Measurements from ENCODE around the gene SHMT2. TPM values are rescaled to one million over a fixed set of nuclear protein-coding genes. Genes with fewer than 3 reads are reported as not detected.

The SHMT2 gene
- total RNA-seq, 4 donors from 2014 or later: 62.4 to 71.8 (median 67.4) TPM

- 57 to 70% methylated on average over 2 of the region's 2 CpGs for WGBS, 2 donors
- no peak overlapping the region for H3K4me3 ChIP-seq (ENCODE audit: low read depth, poor library complexity, severe bottlenecking)
- TF ChIP-seq, protein P1, sequence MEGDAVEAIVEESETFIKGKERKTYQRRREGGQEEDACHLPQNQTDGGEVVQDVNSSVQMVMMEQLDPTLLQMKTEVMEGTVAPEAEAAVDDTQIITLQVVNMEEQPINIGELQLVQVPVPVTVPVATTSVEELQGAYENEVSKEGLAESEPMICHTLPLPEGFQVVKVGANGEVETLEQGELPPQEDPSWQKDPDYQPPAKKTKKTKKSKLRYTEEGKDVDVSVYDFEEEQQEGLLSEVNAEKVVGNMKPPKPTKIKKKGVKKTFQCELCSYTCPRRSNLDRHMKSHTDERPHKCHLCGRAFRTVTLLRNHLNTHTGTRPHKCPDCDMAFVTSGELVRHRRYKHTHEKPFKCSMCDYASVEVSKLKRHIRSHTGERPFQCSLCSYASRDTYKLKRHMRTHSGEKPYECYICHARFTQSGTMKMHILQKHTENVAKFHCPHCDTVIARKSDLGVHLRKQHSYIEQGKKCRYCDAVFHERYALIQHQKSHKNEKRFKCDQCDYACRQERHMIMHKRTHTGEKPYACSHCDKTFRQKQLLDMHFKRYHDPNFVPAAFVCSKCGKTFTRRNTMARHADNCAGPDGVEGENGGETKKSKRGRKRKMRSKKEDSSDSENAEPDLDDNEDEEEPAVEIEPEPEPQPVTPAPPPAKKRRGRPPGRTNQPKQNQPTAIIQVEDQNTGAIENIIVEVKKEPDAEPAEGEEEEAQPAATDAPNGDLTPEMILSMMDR (IDR thresholded peaks at IDR 0.05): no peak
- TF ChIP-seq POLR2A (IDR thresholded peaks at IDR 0.05): no peak
- no peak for DNase-seq (ENCODE audit: low spot score in 2 of 2)
- intact Hi-C loops (cut with DNase I; ENCODE audit: low total_unique reads): loop anchor here (5.0 kb wide), 1 partner anchor 191 kb away; no protein-coding TSS in a partner anchor
Observed at GRCh38 chr12:57261428-57261865, 31.9 kb downstream of the SHMT2 start.

DNA sequence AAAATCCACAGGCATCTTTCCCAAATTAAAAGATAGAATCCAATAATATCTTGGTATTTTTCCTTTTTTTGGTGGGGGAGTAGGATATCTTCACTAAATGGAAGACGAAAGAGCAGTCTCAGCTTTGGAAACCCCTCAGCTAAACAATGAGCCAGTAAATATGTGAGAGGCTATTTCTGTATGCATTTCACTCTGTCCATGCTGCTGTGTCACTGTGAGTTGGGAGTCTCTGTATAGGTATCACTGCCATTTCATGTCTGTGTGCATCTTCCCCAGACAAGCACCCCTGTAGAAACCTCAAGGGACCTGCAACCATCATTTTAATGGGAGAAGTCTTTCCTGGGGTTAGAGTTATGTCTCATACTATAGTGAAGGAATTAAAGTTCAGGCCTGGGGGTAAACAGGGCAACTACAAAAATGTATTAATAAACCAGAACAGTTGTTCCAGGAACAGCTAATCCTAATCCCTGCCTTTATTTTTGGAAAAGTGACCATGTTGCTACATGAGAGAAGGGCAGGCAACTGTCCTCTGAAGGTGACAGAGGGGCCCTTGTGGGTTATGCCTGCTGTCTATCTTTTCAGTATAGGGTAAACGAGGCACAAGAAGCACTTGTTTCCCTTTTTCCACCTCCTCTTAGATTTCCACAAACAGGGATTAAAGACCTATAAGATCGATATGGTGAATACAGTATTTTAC, 32.8 kb downstream of the SHMT2 start:
- intact Hi-C loops (cut with DNase I; ENCODE audit: low total_unique reads): loop anchor here (5.0 kb wide), 1 partner anchor 190 kb away; no protein-coding TSS in a partner anchor
- no peak for DNase-seq (ENCODE audit: low spot score in 2 of 2)
- H3K4me3 ChIP-seq (ENCODE audit: low read depth, poor library complexity, severe bottlenecking): no peak overlapping the region
- TF ChIP-seq, protein P1 (IDR thresholded peaks at IDR 0.05): no peak
- TF ChIP-seq POLR2A (IDR thresholded peaks at IDR 0.05): no peak
- 88 to 93% methylated on average over 3 of the region's 3 CpGs for WGBS, 2 donors

DNA sequence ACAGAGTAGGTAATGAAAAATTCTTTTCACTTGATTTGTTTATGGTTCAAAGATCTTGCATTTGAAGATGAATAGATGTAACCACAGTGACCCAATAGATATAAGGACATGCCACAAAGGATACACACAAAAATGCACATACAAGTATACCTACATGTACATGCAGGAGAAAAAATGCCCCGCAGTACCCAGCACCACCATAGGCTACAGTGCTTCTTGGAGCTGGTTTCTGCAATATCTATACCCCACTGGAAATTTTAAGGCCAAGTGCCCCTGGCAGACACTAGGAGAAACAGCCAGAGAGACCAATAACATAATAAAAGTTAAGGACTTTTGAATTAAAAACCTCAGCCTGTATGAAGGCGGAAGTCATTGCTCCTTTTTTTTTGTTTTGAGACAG, 33.6 kb downstream of the SHMT2 start:
- no peak for DNase-seq (ENCODE audit: low spot score in 2 of 2)
- no peak overlapping the region for H3K4me3 ChIP-seq (ENCODE audit: low read depth, poor library complexity, severe bottlenecking)
- intact Hi-C loops (cut with DNase I; ENCODE audit: low total_unique reads): loop anchor here (5.0 kb wide), 1 partner anchor 189 kb away; no protein-coding TSS in a partner anchor
- TF ChIP-seq POLR2A (IDR thresholded peaks at IDR 0.05): no peak
- TF ChIP-seq, protein P1 (IDR thresholded peaks at IDR 0.05): no peak
- 88 to 93% methylated on average over 2 of the region's 2 CpGs for WGBS, 2 donors

DNA sequence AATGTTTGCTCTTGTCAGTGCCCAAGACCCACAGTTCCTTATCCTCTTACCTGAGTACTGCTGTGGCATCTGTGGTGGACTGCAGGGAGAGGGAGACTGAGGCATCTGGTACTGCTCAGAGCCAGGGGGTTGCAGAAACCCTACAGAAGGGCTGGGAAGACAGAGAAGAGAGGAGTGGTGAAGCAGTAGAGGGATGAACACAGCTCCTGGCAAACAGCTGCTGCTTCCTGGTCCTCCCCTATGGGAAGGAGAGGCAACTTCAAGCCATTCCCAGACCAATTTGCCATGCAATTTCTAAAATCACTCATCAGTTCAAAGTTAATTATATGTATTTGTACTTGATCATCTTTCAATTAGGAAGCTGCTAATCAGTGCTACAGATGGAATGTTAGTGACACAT, 37.2 kb downstream of the SHMT2 start:
- H3K4me3 ChIP-seq (ENCODE audit: low read depth, poor library complexity, severe bottlenecking): no peak overlapping the region
- TF ChIP-seq POLR2A (IDR thresholded peaks at IDR 0.05): no peak
- TF ChIP-seq, protein P1 (IDR thresholded peaks at IDR 0.05): no peak
- DNase-seq (ENCODE audit: low spot score in 2 of 2): no peak
- intact Hi-C loops (cut with DNase I; ENCODE audit: low total_unique reads): no loop called here

DNA sequence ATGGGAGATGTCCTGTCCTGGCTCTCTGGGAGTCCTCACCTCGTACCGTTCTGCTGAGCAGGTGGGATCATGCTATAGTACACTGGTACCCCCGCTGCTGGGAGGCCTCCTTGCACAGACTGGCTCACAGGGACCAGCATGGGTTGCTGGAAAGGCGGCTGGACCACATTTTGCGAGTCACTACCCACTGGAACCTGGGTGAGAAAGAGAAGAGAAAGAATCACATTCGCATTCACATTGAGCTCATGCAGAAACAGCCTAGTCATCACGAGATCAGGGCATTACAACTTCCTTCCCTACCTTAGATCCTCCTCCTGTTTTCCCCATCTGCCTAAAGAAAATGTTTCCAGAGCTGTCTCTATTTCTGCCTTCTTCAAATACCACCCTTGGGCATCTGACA, 38.8 kb downstream of the SHMT2 start:
- WGBS, 2 donors: 87 to 91% methylated on average over 7 of the region's 7 CpGs
- no peak overlapping the region for H3K4me3 ChIP-seq (ENCODE audit: low read depth, poor library complexity, severe bottlenecking)
- TF ChIP-seq, protein P1 (IDR thresholded peaks at IDR 0.05): no peak
- no peak for TF ChIP-seq POLR2A (IDR thresholded peaks at IDR 0.05)
- intact Hi-C loops (cut with DNase I; ENCODE audit: low total_unique reads): no loop called here
- DNase-seq (ENCODE audit: low spot score in 2 of 2): no peak
